Stimulated activated CD4-positive, alpha-beta T cell treated with anti-CD3 and anti-CD28 coated beads, TNF-alpha, amount 100 ng/mL, for 4 hours (primary cell): ENCODE data around the gene BDH2.

Experiments used
- DNase-seq, 3 experiments: peaks; one replicate each; pipeline ENCODE4 v3.0.0-alpha.2; 2020; ENCODE audit warnings: low read depth in 3 of 3

Gene BDH2

GRCh38 chr4:103085555-103086196, 14.0 kb downstream of the BDH2 start:
- DNase-seq = no peak

- no peak for DNase-seq
Measured at GRCh38 chr4:103079621-103080020, 20.0 kb downstream of the BDH2 start.

- no peak for DNase-seq
Measured at GRCh38 chr4:103076747-103077347, 22.8 kb downstream of the BDH2 start, which contains the start of gene SLC9B2. TSS of gene SLC9B2 (minus strand) at chr4:103076761. CDS start at chr4:103067550, 9,211 bp downstream.

GRCh38 chr4:103075894-103076746, 23.5 kb downstream of the BDH2 start:
- peak; percentile 43 to 54 (median 46) for DNase-seq

- no peak for DNase-seq
Measured at GRCh38 chr4:103075435-103075893, 24.2 kb downstream of the BDH2 start.

GRCh38 chr4:103074744-103075434, 24.7 kb downstream of the BDH2 start:
- no peak for DNase-seq

GRCh38 chr4:103073792-103074438, 25.7 kb downstream of the BDH2 start:
- DNase-seq = no peak

- no peak for DNase-seq
Measured at GRCh38 chr4:103067841-103068547, 31.6 kb downstream of the BDH2 start.

GRCh38 chr4:103060453-103061148, 39.0 kb downstream of the BDH2 start:
- DNase-seq = no peak

- DNase-seq = no peak
Measured at GRCh38 chr4:103054030-103054429, 45.6 kb downstream of the BDH2 start.

- no peak for DNase-seq
Measured at GRCh38 chr4:103052779-103053178, 46.9 kb downstream of the BDH2 start.

- no peak for DNase-seq
Measured at GRCh38 chr4:103052145-103052544, 47.5 kb downstream of the BDH2 start.

- no peak for DNase-seq
Measured at GRCh38 chr4:103050736-103051436, 48.7 kb downstream of the BDH2 start.

GRCh38 chr4:103046416-103047290, 53.0 kb downstream of the BDH2 start:
- DNase-seq = peak in 2 of 3 experiments; percentile 13 to 18

GRCh38 chr4:103044183-103044582, 55.5 kb downstream of the BDH2 start:
- DNase-seq = no peak

GRCh38 chr4:103036169-103036568, 63.5 kb downstream of the BDH2 start:
- no peak for DNase-seq

- no peak for DNase-seq
Measured at GRCh38 chr4:103032574-103032973, 67.1 kb downstream of the BDH2 start.

- no peak for DNase-seq
Measured at GRCh38 chr4:103030791-103031190, 68.8 kb downstream of the BDH2 start.
